IPS DF 19.7 (cell line): ENCODE data around the gene UHMK1.
A peak's percentile ranks its signal among the peaks of the same experiment; 100 is the strongest.

Experiments
- DNase-seq: peaks from one replicate; pipeline ENCODE4 v3.0.0-alpha.2; 2013; ENCODE audit warnings: low read depth, low spot score

The UHMK1 gene

GRCh38 chr1:162530307-162530987 lies 32.8 kb downstream of the UHMK1 start:
- DNase-seq, result peak; percentile 28

DNA sequence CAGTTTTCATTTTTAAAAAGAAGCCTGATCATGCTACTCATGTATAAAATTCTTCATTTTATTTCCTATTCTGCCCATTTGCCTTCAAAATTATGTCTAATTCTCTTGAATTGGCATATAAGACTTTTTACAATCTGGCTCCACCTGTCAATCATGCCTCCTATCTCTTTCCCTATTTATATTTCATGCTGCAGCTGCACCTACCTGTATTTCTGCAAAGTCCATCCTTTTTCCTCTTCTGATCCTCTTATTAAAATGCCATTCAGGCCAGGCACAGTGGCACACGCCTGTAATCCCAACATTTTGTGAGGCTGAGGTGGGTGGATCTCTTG lies 33.3 kb downstream of the UHMK1 start:
- DNase-seq, result no peak

DNA sequence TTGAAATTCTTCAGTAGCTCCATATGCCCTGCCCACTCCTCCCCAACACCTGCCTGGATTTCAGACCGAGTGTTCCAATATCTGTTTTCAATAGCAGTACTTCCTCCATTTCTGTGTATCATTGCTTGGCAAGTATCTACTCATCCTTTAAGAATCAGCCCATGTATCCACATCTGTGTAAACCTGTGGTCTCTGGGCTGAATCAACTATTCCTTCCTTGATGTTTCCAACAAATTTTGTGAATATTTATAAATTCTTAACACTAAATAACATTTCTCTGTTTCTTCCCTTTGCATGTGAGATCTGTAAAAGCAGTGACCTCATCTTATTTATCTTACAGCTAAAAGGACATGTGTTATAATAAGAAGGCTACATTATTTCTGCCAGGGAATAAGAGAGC lies 37.9 kb downstream of the UHMK1 start:
- no peak for DNase-seq

GRCh38 chr1:162536511-162536910 lies 38.9 kb downstream of the UHMK1 start:
- DNase-seq, result no peak

- DNase-seq, result no peak
Measured at GRCh38 chr1:162537216-162537615, 39.6 kb downstream of the UHMK1 start.

GRCh38 chr1:162538815-162539431 lies 41.3 kb downstream of the UHMK1 start:
- DNase-seq, result no peak

- DNase-seq, result no peak
Measured at GRCh38 chr1:162541619-162542141, 44.1 kb downstream of the UHMK1 start.

- DNase-seq, result no peak
Measured at GRCh38 chr1:162543228-162543627, 45.6 kb downstream of the UHMK1 start.

DNA sequence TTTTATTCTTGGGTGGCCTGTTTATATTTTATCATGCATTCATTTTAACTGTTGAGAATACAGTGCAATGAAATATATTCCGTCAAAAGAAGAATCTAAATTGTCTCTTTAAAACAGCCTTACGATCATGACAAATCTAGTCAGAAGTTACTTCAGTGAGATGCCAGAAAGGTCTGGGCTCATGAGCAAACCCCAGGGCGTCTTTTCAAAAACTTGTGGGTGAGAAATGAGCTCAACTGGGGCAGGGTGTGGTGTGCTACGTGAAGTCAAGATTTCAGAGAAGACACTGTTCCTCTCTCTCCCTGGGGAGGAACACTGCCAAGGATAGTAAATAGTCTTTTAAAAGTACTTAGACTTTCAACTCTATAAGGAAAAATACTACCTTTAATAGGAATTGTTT lies 50.6 kb downstream of the UHMK1 start:
- no peak for DNase-seq

- no peak for DNase-seq
Measured at GRCh38 chr1:162549001-162549400, 51.4 kb downstream of the UHMK1 start.

DNA sequence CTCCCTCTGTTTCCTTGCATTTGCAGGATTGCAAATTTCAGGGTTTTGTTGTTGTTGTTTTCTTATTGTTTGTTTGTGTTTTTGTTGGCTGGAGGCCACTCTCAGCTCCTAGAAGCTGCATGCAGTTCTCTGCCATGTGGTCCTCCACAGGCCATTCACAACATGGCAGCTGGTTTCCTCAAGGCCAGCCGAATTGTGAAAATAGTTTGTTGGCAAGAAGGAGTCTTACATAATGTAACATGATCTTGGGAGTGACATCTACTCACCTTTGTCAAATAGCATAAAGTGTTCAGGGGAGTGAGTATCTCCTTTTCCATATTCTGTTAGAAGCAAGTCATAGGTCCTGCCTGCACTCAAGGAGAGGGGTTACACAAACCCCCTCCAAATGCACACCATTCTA lies 53.3 kb downstream of the UHMK1 start:
- no peak for DNase-seq

DNA sequence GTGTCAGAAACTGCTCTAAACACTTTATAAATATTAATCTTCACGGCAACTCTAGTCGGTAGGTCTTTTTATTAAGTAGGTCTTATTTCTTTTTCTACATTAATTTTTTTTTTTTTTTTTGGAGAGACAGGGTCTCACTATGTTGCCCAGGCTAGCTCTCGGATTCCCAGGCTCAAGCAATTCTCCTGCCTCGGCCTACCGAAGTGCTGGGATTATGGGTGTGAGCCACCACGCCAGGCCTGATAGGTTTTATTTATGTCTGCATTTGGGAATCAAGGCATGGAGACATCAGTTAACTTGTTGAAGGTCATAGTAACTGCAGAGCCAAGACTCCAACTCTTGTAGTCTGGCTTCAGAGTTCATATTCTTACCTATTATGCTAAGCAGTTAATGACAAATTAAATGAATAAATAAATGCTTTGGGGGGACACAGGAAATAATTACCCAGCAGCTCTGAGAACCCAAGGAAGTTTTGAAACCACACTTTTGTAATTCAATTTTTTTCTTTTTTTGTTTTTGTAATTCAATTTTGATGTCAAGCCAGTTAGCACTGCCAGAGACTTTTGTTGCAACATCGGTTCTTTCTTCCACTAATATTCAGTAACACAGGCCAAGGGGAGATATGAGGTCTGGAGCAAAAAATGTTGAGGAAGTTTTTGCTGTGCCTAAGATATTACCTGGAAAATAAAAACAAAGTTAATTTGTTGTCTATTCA lies 54.5 kb downstream of the UHMK1 start:
- DNase-seq, result no peak

DNA sequence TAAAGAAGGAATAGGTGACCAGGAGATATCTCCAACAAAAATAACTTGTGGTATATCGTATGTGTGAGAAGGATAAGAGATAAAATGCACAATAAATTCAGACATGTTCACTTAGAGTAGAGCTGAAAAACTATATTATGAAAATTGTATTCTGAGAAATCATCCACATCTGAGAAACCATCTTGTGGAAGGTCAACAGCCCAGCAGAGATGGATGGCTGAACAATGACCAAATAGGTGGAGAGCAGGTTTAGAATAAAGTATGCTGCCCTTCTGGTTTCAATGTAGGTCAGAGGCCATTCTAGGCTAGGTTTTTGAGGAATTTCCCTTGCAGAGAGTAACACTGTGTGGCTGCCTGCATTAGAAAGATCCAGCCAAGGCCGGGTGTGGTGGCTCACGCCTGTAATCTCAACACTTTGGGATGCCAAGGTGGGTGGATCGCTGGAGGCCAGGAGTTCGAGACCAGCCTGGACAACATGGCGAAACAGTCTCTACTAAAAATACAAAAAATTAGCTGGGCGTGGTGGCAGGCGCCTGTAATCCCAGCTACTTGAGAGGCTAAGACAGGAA lies 55.1 kb downstream of the UHMK1 start:
- DNase-seq, result no peak

DNA sequence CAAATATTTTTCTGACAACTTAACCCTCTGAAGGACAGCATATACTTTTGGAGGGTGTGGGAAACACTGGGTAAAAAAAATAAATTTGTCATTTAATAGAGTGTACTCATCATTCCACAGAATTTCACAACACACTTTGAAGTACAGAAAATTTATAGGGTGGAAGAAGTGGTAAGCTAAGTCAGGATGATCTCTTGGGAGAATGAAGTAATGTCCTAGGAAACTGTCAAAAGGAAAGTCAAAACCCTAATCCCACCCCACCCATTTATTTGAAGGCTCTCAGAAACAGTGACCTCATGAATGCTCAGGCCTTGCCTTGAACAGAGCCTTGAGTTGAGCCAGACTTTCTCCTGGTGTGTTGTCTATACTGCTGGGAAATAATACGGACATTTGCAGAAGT lies 56.6 kb downstream of the UHMK1 start:
- no peak for DNase-seq

DNA sequence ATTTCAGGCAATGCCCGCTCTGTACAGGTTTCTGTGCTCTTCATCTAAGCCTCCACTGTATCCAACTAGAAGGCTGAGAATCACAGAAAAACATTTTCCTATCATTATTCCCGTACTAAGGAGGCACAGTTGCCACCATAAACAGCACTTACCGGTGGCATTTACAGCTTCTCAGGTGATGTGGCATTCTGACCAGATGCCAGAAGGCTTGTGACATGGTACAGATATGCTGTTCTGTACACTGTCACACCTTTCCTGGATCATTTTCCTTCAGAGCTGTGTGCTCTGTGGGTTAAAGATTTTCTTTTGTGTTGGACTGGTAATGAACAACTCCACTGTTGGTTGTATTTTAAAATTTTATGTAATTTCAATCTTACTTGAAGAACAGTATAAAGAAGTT lies 59.9 kb downstream of the UHMK1 start:
- DNase-seq, result no peak

DNA sequence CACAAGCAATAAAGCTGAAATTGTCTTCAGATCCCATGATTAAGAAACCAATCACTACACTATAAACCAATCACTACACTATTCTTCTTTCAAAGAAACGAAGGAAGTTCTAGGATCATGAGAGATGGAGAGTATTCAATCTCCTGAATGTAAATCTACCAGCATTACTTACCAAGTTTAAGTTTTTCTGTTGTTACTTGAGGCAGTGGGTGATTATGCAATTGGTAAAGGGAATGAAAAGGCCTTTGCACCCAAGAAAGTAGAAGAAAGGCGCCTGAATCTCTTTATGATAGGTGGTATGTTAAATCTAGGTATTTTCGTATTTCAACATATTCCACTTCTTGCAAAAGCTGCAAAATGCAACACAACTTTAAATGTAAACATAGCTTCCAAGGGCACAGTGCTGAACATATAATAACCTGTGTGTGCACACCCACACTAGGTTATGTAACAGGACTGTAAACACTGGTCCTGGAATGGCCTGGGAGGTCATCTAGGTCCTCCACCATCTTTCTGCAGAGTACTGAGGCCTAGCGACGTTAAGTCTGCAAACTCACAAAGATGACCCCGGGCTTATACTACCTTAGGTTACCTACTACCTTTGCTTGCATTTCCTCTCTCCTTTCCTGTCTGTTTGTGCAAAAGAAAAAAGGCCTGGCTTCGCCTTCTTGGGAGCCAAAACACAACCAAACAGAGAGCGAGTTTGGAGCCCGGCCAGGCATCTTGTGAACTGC lies 62.9 kb downstream of the UHMK1 start:
- no peak for DNase-seq

GRCh38 chr1:162561037-162561615 lies 63.5 kb downstream of the UHMK1 start:
- peak; percentile 83 for DNase-seq

- DNase-seq, result no peak
Measured at GRCh38 chr1:162561616-162562469, 64.2 kb downstream of the UHMK1 start, which contains the start of gene UAP1. TSS of gene UAP1 (plus strand) at chr1:162561722. CDS start at chr1:162566069, 4,347 bp downstream.

- DNase-seq, result no peak
Measured at GRCh38 chr1:162562470-162562828, 64.8 kb downstream of the UHMK1 start.

DNA sequence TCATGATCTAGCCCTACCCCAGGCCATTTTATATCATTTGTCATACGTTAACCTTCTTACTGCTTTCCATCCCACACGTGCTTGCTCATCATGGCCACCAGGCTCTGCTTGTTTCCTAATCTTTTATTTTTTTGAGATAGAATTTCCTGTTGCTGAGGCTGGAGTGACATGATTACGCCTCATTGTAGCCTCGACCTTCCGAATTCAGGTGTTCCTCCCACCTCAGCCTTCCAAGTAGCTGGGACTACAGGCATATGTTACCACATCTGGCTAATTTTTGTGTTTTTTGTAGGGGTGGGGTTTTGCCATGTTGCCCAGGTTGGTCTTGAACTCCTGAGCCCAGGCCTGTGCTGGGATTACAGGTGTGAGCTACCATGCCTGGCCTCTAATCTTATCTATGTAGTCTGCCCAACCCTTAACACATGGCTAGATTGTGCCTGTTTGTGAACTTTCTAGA lies 67.2 kb downstream of the UHMK1 start:
- DNase-seq, result no peak
